Astrocyte of the cerebellum (primary cell): ENCODE data around the gene EGLN3.
"Not testable (repeated sequence)": the region's sequence is repeated elsewhere in the genome, so short reads cannot be mapped to it uniquely, and the experiment has no call there.

Experiments used
- DNase-seq: peaks from one replicate; pipeline ENCODE4 v3.0.0-alpha.2; 2011; ENCODE audit warnings: low read depth
- H3K4me3 ChIP-seq: 2 replicates; pipeline ENCODE4 v1.5.1; 2011; ENCODE audit warnings: mild to moderate bottlenecking, low read depth, low read length, moderate library complexity
- in situ Hi-C: cut with HindIII; loops from 2 replicates; pipeline ENCODE4 v1.10.0; 2017; ENCODE audit warnings: low sequenced_read_pairs
- TF ChIP-seq, protein P1 (sequence below): IDR thresholded peaks from 2 replicates; pipeline ENCODE4 v1.5.1; 2012; ENCODE audit warnings: low read length, low read depth, moderate library complexity, mild to moderate bottlenecking; ENCODE audit errors: missing control alignments

The EGLN3 gene

DNA sequence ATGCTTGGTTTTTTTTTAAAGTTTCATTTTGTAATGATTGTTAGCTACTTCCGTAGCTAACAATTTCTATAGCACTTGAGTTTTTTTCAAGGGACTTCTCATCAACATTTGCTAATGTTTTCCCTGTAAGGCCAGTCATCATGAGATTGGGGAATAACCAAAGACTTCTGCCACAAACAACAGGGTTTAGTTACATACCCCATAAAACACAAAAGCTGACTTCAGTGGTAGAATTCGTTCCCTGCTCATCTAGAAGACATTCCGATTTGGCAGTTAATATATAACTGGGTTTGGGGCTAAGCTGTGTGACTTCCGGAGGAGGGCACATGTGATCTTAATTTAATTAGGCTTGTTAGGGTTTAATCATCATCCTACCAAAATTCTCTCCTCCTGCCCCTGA is 22.9 kb downstream of the EGLN3 start:
- DNase-seq = no peak
- H3K4me3 ChIP-seq = no peak overlapping the region
- in situ Hi-C loops = no loop called here
- TF ChIP-seq, protein P1, sequence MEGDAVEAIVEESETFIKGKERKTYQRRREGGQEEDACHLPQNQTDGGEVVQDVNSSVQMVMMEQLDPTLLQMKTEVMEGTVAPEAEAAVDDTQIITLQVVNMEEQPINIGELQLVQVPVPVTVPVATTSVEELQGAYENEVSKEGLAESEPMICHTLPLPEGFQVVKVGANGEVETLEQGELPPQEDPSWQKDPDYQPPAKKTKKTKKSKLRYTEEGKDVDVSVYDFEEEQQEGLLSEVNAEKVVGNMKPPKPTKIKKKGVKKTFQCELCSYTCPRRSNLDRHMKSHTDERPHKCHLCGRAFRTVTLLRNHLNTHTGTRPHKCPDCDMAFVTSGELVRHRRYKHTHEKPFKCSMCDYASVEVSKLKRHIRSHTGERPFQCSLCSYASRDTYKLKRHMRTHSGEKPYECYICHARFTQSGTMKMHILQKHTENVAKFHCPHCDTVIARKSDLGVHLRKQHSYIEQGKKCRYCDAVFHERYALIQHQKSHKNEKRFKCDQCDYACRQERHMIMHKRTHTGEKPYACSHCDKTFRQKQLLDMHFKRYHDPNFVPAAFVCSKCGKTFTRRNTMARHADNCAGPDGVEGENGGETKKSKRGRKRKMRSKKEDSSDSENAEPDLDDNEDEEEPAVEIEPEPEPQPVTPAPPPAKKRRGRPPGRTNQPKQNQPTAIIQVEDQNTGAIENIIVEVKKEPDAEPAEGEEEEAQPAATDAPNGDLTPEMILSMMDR = no peak

DNA sequence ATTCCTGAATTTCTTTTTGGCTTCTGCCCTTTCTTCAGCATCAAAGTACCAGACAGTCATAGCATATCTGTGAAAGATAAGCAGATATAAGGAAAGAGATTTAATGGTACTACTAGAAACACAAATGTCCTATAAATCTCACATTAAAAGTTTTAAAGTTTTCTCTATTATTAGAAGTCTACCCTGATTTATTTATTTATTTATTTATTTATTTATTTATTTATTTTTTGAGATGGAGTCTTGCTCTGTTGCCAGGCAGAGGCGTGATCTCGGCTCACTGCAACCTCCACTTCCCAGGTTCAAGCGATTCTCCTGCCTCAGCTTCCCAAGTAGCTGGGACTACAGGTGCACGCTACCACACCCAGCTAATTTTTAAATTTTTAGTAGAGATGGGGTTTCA is 23.9 kb downstream of the EGLN3 start:
- in situ Hi-C loops, DNase-seq, H3K4me3 ChIP-seq: not testable (repeated sequence)

- TF ChIP-seq, protein P1 = no peak
- DNase-seq = no peak
- H3K4me3 ChIP-seq = no peak overlapping the region
- in situ Hi-C loops = no loop called here
These were observed 24.9 kb downstream of the EGLN3 start for GRCh38 chr14:33925946-33926345.

DNA sequence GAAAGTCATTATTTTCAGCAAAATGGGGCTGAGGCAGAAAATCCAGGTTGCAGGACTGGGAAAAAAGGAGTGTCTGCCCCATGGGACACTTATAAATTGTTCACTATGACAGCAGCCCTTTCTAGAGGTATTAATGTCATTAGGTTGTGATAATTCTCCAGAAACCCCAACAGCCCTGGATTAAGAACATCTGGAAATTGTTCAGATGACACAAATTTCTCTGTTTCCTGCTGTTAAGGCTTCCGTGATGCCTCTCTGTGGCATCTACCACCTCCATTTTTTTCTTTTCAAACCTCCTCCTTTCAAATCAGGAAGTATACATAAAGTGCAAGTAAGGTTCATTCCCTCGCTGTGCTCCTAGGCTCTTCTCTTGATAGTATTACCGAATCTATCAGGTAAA is 25.6 kb downstream of the EGLN3 start:
- in situ Hi-C loops = no loop called here
- DNase-seq = no peak
- H3K4me3 ChIP-seq = no peak overlapping the region
- TF ChIP-seq, protein P1 = no peak

DNA sequence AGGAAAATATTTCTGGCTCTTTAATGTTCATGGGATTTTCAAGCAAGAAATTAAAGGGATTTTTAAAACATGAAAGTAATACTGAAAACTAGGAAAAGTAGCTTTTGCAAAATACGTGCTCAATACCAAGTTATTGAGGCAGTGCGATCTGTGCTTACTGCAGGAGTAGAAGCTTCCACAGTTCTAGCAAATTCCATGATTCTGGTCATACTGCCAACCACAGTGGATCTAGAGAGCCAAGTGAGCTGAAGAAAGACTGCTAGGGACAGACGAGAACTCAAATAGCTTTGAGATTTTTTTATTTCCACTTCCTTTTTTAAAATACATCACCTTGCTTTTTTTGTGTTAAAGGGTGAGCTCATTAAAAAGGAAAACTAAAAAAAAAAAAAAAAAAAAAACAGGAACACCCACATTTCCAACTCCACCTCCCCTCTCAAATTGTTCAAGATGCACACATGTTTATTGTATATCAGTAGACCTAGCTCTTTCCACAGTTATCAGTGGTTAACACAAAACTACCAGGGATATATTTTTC is 26.2 kb downstream of the EGLN3 start:
- in situ Hi-C loops = no loop called here
- no peak overlapping the region for H3K4me3 ChIP-seq
- TF ChIP-seq, protein P1 = no peak
- DNase-seq = no peak

DNA sequence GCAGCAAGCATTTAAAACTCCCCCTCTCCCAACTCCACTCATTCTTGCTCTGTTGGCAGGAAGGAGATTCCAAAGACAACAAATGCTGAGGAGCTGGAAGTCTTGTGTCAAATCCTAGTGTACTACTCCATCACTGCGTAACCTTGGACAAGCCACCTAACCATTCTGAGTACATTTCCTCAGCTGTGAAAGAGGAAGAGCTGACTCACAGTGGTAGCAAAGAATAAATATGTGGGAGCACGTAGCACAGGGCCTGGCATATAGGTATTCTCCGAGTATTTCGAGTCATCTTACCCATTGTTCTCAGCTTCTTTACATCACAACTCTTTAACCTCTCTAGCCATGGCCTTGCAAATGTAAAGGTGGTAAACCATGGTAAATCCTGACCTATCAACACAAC is 28.7 kb downstream of the EGLN3 start:
- H3K4me3 ChIP-seq = no peak overlapping the region
- in situ Hi-C loops = no loop called here
- TF ChIP-seq, protein P1 = no peak
- DNase-seq = no peak

DNA sequence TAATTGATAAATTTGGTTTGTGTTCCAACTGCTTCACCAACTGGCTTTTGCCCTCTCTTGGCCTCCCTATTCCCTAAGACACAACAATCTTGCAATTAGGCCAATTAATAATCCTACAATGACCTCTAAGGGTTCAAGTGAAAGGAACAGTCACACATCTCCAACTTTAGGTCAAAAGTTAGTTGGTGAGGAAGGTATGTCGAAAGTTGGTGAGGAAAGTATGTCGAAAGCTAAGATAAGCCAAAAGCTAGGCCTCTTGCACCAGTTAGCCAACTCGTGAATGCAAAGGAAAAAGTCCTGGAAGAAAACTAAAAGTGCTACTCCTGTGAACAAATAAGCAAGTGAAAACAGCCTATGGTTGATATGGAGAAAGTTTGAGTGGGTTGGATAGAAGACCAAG is 32.6 kb downstream of the EGLN3 start:
- TF ChIP-seq, protein P1 = no peak
- DNase-seq = no peak
- no peak overlapping the region for H3K4me3 ChIP-seq
- in situ Hi-C loops = no loop called here
